Muscle of leg (tissue), 11 donors: Measurements from ENCODE around the gene CHRNB2. TPM values are rescaled to one million over a fixed set of nuclear protein-coding genes. Genes with fewer than 3 reads are reported as not detected.
A peak's percentile ranks its signal among the peaks of the same experiment; 100 is the strongest.

ENCODE experiments used
- DNase-seq: peaks from one replicate; pipeline ENCODE4 v3.0.0; 2013
- H3K27ac ChIP-seq: one replicate; pipeline ENCODE4 v1.5.1; 2013; ENCODE audit warnings: mild to moderate bottlenecking, low read length, control low read depth
- H3K27me3 ChIP-seq: one replicate; pipeline ENCODE4 v1.6.1; 2013; ENCODE audit warnings: low read length; ENCODE audit not compliant: control insufficient read depth, insufficient read depth
- H3K36me3 ChIP-seq: one replicate; pipeline ENCODE4 v1.6.1; 2013; ENCODE audit warnings: low read length; ENCODE audit not compliant: control insufficient read depth, insufficient read depth
- H3K4me1 ChIP-seq: one replicate; pipeline ENCODE4 v1.6.1; 2013; ENCODE audit warnings: low read length; ENCODE audit not compliant: control insufficient read depth, insufficient read depth
- H3K4me3 ChIP-seq: one replicate; pipeline ENCODE4 v1.5.1; 2013; ENCODE audit warnings: low read length, control low read depth
- H3K9me3 ChIP-seq: replicated peaks from 2 replicates; pipeline ENCODE4 v1.6.1; 2013; ENCODE audit warnings: low read depth, low read length; ENCODE audit not compliant: control insufficient read depth
- WGBS: methylation state at CpG from one replicate; pipeline ENCODE4 v1.1.5; 2013; ENCODE audit warnings: missing lambda C conversion rate; ENCODE audit not compliant: insufficient coverage; 5-methylcytosine and 5-hydroxymethylcytosine counted together
- polyA plus RNA-seq, 8 donors: library from polyadenylated mRNA; unstranded; fragments of 120-200 nt; gene quantifications; one replicate each; pipeline versions ENCODE4 v1.2.1 to v1.2.3, GENCODE V29; 2013; ENCODE audit warnings: inconsistent platforms in 1 of 8, low replicate concordance in 1 of 8; ENCODE audit not compliant: insufficient read length in 8 of 8, insufficient read depth in 1 of 8
- total RNA-seq: library from RNA; stranded (reverse); fragments of 120-200 nt; gene quantifications from one replicate; pipeline ENCODE4 v1.2.4, GENCODE V29; 2013

The CHRNB2 gene
- total and polyA plus RNA-seq, 9 donors, result 0.06 to 1.1 (median 0.21) TPM

DNA sequence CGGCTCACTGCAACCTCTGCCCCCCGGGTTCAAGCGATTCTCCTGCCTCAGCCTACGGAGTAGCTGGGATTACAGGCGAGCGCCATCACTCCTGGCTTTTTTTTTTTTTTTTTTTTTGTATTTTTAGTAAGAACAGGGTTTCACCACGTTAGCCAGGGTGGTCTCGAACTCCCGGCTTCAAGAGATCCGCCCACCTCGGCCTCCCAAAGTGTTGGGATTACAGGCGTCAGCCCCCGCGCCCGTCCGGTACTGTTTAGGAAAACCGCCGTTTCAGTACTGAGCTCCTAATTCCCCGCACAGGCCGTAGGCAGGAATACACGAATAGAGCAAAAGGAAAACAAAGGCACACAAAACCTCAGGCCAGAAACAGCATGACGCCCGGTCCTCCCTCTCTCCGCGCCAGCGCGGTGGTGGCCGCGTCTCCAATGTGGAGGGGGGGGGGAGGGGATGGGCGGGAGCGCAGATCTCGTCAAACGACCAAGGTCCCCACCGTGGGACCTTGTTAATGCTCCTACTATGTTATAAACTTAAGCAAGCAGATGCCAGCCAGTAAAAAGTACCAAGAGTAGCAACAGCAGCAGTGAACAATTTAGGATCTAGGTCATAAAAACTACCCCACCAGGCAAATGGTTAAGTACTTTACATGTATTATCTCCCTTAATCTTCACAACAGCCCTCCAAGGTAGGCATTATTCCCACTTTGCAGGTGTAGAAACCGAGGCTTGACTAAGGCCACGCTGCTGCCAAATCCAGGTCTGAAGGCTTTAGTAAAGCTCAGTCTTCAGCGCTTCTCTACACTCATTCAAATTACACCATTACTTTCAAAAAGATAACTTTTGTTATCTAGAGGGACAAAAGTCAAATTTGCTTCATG, 41.1 kb downstream of the CHRNB2 start:
- WGBS, result 4% methylated on average over 17 of the region's 37 CpGs
- Histone ChIP-seq H3K36me3 (peaks cover 16% of the 10 kb centered on the region), H3K4me3 (peak overlapping the region; percentile 69), H3K27ac (peak overlapping the region; percentile 97), H3K4me1 (peaks cover 21% of the 10 kb centered on the region), H3K9me3 (no peaks in the 10 kb centered on the region), H3K27me3 (no peaks in the 10 kb centered on the region)
- peak; percentile 81 for DNase-seq

- peak overlapping the region; percentile 97 for H3K27ac ChIP-seq
- H3K27me3 ChIP-seq, result no peaks in the 10 kb centered on the region
- H3K4me1 ChIP-seq, result peaks cover 21% of the 10 kb centered on the region
- WGBS, result no CpG with 5 or more reads among the region's 12 CpGs
- no peak overlapping the region for H3K4me3 ChIP-seq
- H3K9me3 ChIP-seq, result no peaks in the 10 kb centered on the region
- peaks cover 8% of the 10 kb centered on the region for H3K36me3 ChIP-seq
- DNase-seq, result no peak
Measured at GRCh38 chr1:154609398-154610380, 42.1 kb downstream of the CHRNB2 start.

DNA sequence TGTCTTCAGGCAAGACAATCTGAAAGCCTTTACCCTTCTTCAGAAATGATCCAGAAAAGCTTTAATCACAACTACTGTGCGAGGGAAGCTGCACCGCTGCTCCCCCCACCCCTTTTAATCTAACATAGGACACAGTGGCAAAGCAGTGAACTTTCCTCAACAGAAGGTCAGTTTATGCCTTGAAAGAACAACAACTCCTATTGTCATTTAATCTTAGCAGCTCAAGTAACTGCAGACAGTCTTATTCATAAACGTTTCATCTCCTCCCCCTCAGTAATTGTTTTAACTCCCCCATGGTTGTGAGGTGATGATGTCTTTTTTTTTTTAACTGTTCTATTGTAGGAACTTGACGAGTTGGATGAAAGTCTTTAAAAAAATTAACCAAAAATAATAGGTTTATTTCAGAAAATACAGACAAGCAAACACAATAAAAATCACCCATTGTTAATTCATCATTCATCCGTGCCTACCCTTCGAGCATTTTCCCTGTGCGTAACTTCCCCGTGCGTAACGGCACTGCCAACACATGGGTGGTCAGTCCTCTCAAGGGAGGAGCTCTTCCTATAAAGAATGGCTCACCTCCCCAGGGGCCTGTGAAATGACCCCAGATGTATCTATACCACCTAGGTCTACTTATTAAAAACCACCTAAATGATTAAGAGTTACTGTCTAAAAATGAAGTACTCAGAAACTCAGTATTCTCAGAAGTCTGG, 43.7 kb downstream of the CHRNB2 start:
- 33% methylated on average over 4 of the region's 10 CpGs for WGBS
- Histone ChIP-seq H3K4me3 (no peak overlapping the region), H3K27me3 (no peaks in the 10 kb centered on the region), H3K27ac (peak overlapping the region; percentile 51), H3K36me3 (no peaks in the 10 kb centered on the region), H3K9me3 (no peaks in the 10 kb centered on the region), H3K4me1 (peaks cover 7% of the 10 kb centered on the region)
- DNase-seq, result no peak

DNA sequence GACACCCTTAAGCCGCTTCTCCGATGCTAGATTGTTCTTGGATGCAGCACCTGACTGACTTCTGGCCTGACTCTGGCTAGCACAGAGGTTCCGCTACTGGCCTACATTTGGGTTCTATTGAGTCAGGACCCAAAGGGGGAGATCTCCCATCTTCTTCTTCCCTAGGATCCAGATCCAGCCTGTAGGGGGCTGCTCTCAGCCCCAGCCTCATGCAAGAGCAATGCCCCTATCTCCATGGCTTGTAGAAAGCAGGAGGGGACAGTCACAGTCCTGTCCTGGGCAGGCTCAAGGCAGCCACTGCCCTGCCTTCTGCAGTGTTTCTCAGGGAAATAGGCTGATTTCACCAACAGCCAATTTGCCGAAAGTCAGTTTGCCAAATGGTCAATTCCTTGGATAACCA, 46.7 kb downstream of the CHRNB2 start:
- DNase-seq, result no peak
- no peak overlapping the region for H3K4me3 ChIP-seq
- no peaks in the 10 kb centered on the region for H3K9me3 ChIP-seq
- H3K36me3 ChIP-seq, result no peaks in the 10 kb centered on the region
- no peaks in the 10 kb centered on the region for H3K27me3 ChIP-seq
- H3K4me1 ChIP-seq, result no peaks in the 10 kb centered on the region
- WGBS, result 100% methylated on average over 2 of the region's 4 CpGs
- no peak overlapping the region for H3K27ac ChIP-seq

- H3K4me1 ChIP-seq, result no peaks in the 10 kb centered on the region
- no peak for DNase-seq
- H3K36me3 ChIP-seq, result no peaks in the 10 kb centered on the region
- H3K9me3 ChIP-seq, result no peaks in the 10 kb centered on the region
- H3K27ac ChIP-seq, result no peak overlapping the region
- no peak overlapping the region for H3K4me3 ChIP-seq
- no peaks in the 10 kb centered on the region for H3K27me3 ChIP-seq
- 81% methylated on average over 6 of the region's 6 CpGs for WGBS
Measured at GRCh38 chr1:154614901-154615300, 47.3 kb downstream of the CHRNB2 start.

DNA sequence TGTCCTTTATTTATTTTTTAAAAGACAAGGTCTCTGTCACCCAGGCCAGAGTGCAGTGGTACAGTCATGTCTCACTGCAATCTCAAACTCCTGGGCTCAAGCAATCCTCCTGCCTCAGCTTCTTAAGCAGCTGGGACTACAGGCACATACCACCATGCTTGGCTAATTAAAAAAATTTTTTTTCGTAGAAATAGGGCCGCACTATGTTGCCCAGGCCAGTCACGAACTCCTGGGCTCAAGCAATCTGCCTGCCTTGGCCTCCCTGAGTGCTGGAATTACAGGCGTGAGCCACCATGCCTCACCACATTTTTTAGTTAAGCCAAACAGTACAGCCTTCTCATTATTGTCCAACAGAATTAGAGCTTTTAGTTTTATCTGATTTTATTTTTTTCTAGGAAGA, 47.8 kb downstream of the CHRNB2 start:
- 89% methylated on average over 3 of the region's 4 CpGs for WGBS
- DNase-seq, result no peak
- Histone ChIP-seq H3K4me3 (no peak overlapping the region), H3K36me3 (no peaks in the 10 kb centered on the region), H3K9me3 (no peaks in the 10 kb centered on the region), H3K27me3 (no peaks in the 10 kb centered on the region), H3K27ac (no peak overlapping the region), H3K4me1 (no peaks in the 10 kb centered on the region)

DNA sequence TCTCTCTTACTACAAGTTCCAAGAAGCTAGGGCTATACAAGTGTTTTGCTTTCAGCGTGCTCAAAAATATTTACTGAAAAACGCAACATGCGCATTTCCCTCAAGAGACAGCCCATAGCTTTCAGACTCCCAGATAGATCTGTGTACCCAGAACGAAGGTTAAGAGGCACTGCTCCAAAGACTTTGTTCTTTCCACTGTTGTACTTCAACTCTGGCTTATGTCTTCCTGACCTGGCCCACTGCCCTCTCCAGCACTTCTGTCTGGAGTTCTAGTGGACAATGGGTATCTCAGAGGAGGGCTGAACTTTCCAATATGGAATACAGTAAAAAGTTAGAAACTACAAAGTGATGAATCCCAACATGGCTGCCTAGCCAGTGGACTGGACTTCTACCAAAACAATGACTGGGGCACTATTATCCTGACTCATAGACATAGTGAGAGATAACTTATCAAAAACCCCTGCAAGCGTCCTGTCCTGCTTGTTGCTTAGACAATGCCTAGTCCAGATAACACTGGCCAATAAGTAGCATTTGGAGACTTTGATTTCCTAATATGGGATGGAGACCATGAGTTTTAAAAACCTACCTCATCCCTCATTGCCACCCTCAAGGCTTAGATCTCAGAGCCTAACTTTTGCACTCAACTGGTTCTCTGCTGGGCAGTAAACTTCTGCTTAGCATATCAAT, 49.2 kb downstream of the CHRNB2 start:
- H3K4me1 ChIP-seq, result no peaks in the 10 kb centered on the region
- DNase-seq, result no peak
- 80% methylated on average over 4 of the region's 5 CpGs for WGBS

DNA sequence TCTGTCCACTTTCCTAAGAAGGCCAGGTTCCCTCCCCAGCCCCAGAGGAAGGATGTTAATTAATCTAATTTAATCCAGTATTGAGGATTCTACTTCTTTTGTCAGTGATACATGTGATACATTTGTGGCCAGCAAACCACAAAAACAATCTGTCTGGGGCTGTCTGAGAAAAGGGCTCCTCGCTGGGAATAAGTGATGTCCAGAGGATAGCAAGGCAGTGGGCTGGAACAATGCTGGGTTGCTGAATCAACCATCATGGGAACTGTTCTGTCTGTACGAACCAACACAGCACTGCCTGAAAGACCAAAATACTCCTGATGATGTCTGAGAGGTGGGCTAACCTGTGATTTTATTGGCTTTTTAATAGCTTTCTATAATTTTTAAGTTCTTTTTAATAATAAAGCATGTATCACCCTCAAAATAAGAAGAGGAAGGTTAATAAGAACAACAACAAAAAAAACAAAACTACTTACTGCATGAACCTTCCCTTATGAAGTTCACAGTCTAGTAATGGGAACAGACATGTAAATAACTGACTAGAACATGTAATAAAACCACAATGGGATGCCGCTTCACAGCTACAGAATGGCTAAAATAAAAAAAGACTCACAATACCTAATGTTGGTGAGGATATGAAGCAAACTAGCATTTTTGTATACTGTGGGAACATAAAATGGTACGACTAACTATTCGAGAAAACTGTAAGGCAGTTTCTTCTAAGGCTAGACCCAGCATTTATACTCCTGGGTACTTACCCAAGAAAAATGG, 51.8 kb downstream of the CHRNB2 start:
- Histone ChIP-seq H3K27me3 (no peaks in the 10 kb centered on the region), H3K4me1 (no peaks in the 10 kb centered on the region), H3K27ac (no peak overlapping the region), H3K36me3 (peaks cover 2% of the 10 kb centered on the region), H3K4me3 (no peak overlapping the region), H3K9me3 (no peaks in the 10 kb centered on the region)
- no CpG with 5 or more reads among the region's 5 CpGs for WGBS
- no peak for DNase-seq

More for the DNA sequence above, 49.2 kb downstream of the CHRNB2 start:
- Histone ChIP-seq H3K27ac (no peak overlapping the region), H3K4me3 (no peak overlapping the region), H3K36me3 (no peaks in the 10 kb centered on the region), H3K27me3 (no peaks in the 10 kb centered on the region), H3K9me3 (no peaks in the 10 kb centered on the region)

DNA sequence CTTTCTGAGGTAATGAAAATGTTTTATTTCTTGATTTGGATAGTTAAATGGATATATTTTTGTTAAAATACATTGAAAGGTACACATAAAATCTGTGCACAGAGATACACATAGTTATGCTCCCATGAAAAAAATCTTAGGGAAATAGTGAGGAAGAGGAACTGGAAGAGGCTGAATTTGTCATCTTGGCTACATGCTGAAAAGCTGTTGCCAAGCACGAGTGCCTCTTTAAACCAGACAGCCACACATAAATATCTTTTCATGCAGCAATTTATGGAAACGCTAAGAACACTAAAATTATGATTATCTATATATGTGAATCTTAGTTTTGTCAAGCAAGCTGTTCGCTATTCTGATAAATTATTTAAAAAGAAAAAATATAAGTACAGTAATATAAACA, 53.2 kb downstream of the CHRNB2 start:
- Histone ChIP-seq H3K36me3 (peaks cover 2% of the 10 kb centered on the region), H3K4me1 (peaks cover 2% of the 10 kb centered on the region), H3K9me3 (no peaks in the 10 kb centered on the region), H3K27me3 (no peaks in the 10 kb centered on the region), H3K27ac (no peak overlapping the region), H3K4me3 (no peak overlapping the region)
- WGBS, result no CpG with 5 or more reads among the region's 3 CpGs
- DNase-seq, result peak; percentile 22
